HL-60 (cell line): ENCODE data around the gene MIF4GD.

ENCODE experiments used
- CTCF ChIP-seq: IDR thresholded peaks from one replicate; pipeline ENCODE4 v1.5.1; 2011; ENCODE audit warnings: low read length, control low read depth, inconsistent platforms; ENCODE audit not compliant: insufficient read depth
- GABPA ChIP-seq: IDR thresholded peaks from 2 replicates; pipeline ENCODE4 v1.6.1; 2012; ENCODE audit warnings: low read depth
- POLR2AphosphoS5 ChIP-seq: IDR thresholded peaks from 2 replicates; pipeline ENCODE4 v1.6.1; 2012; ENCODE audit warnings: low read depth

GRCh38 chr17:75239778-75240393, 31.1 kb downstream of the MIF4GD start:
- TF ChIP-seq CTCF (no peak), GABPA (no peak), POLR2AphosphoS5 (no peak)
